Ovary (tissue), 3 donors: Measurements from ENCODE around the gene BACH2.

Source experiments
- EP300 ChIP-seq: sonication (generic); formaldehyde crosslinking; IDR thresholded peaks from one replicate; pipeline ENCODE4 v1.6.1; 2017; ENCODE audit warnings: antibody characterized with exemption
- TF ChIP-seq, protein P1 (sequence below), 3 donors: fragments of 450-650 bp in 2 of 3; fragments of 200-600 bp in 1 of 3; IDR thresholded peaks; one replicate each; pipeline versions ENCODE4 v1.5.1 to v1.8.0; 2016 to 2022; ENCODE audit warnings: antibody characterized with exemption in 3 of 3, mild to moderate bottlenecking in 1 of 3
- donor health status: DM: no; HTN: no; CAD: no.

DNA sequence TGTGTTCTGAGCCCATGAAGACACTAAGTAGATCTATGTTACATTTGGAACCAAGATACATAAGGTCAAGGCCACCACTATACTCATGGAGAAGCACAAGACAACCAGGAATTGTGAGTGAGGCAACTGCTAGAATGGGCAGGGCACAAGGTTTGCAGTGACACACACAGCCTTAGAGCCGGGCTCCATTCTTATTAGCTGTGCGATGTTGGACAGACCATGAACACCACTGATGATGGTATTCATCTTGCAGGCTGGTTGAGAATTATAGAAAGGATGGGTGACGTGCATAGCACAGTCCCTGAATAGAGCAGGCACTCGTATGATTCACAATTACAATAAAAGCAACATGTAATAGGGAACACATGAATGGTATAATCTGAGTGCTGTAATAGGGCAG is 229.9 kb downstream of the BACH2 start:
- TF ChIP-seq, protein P1, sequence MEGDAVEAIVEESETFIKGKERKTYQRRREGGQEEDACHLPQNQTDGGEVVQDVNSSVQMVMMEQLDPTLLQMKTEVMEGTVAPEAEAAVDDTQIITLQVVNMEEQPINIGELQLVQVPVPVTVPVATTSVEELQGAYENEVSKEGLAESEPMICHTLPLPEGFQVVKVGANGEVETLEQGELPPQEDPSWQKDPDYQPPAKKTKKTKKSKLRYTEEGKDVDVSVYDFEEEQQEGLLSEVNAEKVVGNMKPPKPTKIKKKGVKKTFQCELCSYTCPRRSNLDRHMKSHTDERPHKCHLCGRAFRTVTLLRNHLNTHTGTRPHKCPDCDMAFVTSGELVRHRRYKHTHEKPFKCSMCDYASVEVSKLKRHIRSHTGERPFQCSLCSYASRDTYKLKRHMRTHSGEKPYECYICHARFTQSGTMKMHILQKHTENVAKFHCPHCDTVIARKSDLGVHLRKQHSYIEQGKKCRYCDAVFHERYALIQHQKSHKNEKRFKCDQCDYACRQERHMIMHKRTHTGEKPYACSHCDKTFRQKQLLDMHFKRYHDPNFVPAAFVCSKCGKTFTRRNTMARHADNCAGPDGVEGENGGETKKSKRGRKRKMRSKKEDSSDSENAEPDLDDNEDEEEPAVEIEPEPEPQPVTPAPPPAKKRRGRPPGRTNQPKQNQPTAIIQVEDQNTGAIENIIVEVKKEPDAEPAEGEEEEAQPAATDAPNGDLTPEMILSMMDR (IDR thresholded peaks at IDR 0.05), result no peak
- no peak for TF ChIP-seq EP300
